Measurements from ENCODE around the gene MS4A2. TPM values are rescaled to one million over a fixed set of nuclear protein-coding genes. Genes with fewer than 3 reads are reported as not detected.
A peak's percentile ranks its signal among the peaks of the same experiment; 100 is the strongest.

Gene MS4A2
- polyA plus RNA-seq, 3 donors = 0.19 to 0.26 TPM; not detected in 1

GRCh38 chr11:60064111-60064510 is 24.4 kb upstream of the MS4A2 start:
- Mint-ChIP-seq H3K27me3 (ENCODE audit: low read depth in 3 of 3) (no peaks in the 10 kb centered on the region), H3K36me3 (peaks cover 0 to 6% of the 10 kb centered on the region in 2 donors), H3K27ac (no peak overlapping the region), H3K4me1 (peaks cover 18% of the 10 kb centered on the region), H3K9me3 (peaks cover 0 to 2% (median 0%) of the 10 kb centered on the region in 7 donors), H3K4me3 (no peak overlapping the region)
- intact Hi-C loops (cut with micrococcal nuclease) = no loop called here
- DNase-seq = peak; percentile 25 to 71 (median 59)
- Histone ChIP-seq H3K9me3 (replicated peaks in 1 of 2; ENCODE audit: control insufficient read depth in 1 of 2, insufficient read depth in 1 of 2, low read length in 2 of 2) (no peaks in the 10 kb centered on the region), H2AFZ (ENCODE audit: insufficient read depth, low read depth, low read length, poor library complexity, severe bottlenecking) (no peak overlapping the region), H3K4me3 (replicated peaks in 1 of 3; ENCODE audit: low read depth in 2 of 3, low read length in 3 of 3) (no peak overlapping the region), H3K9ac (ENCODE audit: insufficient read depth, low read length, poor library complexity, severe bottlenecking) (no peak overlapping the region), H3K4me1 (ENCODE audit: control insufficient read depth in 1 of 2, insufficient read depth in 2 of 2, low read length in 2 of 2) (peaks cover 11 to 20% of the 10 kb centered on the region in 2 donors), H3K27me3 (ENCODE audit: control insufficient read depth in 2 of 2, insufficient read depth in 2 of 2, low read length in 2 of 2) (no peaks in the 10 kb centered on the region), H3K36me3 (replicated peaks in 1 of 2; ENCODE audit: control insufficient read depth in 1 of 2, insufficient read depth in 2 of 2, low read length in 2 of 2) (no peaks in the 10 kb centered on the region), H3K4me2 (replicated peaks; ENCODE audit: extremely low read depth, low read length, poor library complexity, severe bottlenecking) (no peak overlapping the region), H3K27ac (ENCODE audit: low read depth in 1 of 2, low read length in 2 of 2) (no peak overlapping the region), H3K79me2 (ENCODE audit: insufficient read depth, low read length) (peaks cover 65% of the 10 kb centered on the region), H4K20me1 (ENCODE audit: insufficient read depth, low read length) (no peaks in the 10 kb centered on the region)
- TF ChIP-seq, protein P1, sequence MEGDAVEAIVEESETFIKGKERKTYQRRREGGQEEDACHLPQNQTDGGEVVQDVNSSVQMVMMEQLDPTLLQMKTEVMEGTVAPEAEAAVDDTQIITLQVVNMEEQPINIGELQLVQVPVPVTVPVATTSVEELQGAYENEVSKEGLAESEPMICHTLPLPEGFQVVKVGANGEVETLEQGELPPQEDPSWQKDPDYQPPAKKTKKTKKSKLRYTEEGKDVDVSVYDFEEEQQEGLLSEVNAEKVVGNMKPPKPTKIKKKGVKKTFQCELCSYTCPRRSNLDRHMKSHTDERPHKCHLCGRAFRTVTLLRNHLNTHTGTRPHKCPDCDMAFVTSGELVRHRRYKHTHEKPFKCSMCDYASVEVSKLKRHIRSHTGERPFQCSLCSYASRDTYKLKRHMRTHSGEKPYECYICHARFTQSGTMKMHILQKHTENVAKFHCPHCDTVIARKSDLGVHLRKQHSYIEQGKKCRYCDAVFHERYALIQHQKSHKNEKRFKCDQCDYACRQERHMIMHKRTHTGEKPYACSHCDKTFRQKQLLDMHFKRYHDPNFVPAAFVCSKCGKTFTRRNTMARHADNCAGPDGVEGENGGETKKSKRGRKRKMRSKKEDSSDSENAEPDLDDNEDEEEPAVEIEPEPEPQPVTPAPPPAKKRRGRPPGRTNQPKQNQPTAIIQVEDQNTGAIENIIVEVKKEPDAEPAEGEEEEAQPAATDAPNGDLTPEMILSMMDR (IDR thresholded peaks at IDR 0.05) = no peak
- WGBS (ENCODE audit: insufficient coverage) = no CpG with 5 or more reads among the region's 1 CpG

GRCh38 chr11:60065801-60066200 is 22.7 kb upstream of the MS4A2 start:
- Histone ChIP-seq H3K4me3 (replicated peaks in 1 of 3; ENCODE audit: low read depth in 2 of 3, low read length in 3 of 3) (no peak overlapping the region), H3K9ac (ENCODE audit: insufficient read depth, low read length, poor library complexity, severe bottlenecking) (no peak overlapping the region), H3K4me2 (replicated peaks; ENCODE audit: extremely low read depth, low read length, poor library complexity, severe bottlenecking) (no peak overlapping the region), H3K9me3 (replicated peaks in 1 of 2; ENCODE audit: control insufficient read depth in 1 of 2, insufficient read depth in 1 of 2, low read length in 2 of 2) (no peaks in the 10 kb centered on the region), H3K79me2 (ENCODE audit: insufficient read depth, low read length) (peaks cover 48% of the 10 kb centered on the region), H2AFZ (ENCODE audit: insufficient read depth, low read depth, low read length, poor library complexity, severe bottlenecking) (peak overlapping the region; percentile 12), H3K27me3 (ENCODE audit: control insufficient read depth in 2 of 2, insufficient read depth in 2 of 2, low read length in 2 of 2) (no peaks in the 10 kb centered on the region), H3K4me1 (ENCODE audit: control insufficient read depth in 1 of 2, insufficient read depth in 2 of 2, low read length in 2 of 2) (peaks cover 11 to 20% of the 10 kb centered on the region in 2 donors), H3K36me3 (replicated peaks in 1 of 2; ENCODE audit: control insufficient read depth in 1 of 2, insufficient read depth in 2 of 2, low read length in 2 of 2) (peaks cover under 1 to 2% of the 10 kb centered on the region in 2 donors), H4K20me1 (ENCODE audit: insufficient read depth, low read length) (no peaks in the 10 kb centered on the region), H3K27ac (ENCODE audit: low read depth in 1 of 2, low read length in 2 of 2) (no peak overlapping the region)
- H3K36me3 Mint-ChIP-seq = peaks cover 7 to 14% of the 10 kb centered on the region in 2 donors
- no peaks in the 10 kb centered on the region for H3K27me3 Mint-ChIP-seq (ENCODE audit: low read depth in 3 of 3)
- peaks cover 14% of the 10 kb centered on the region for H3K4me1 Mint-ChIP-seq
- intact Hi-C loops (cut with micrococcal nuclease) = no loop called here
- H3K27ac Mint-ChIP-seq = no peak overlapping the region
- TF ChIP-seq, protein P1 (IDR thresholded peaks at IDR 0.05) = no peak
- no peak overlapping the region for H3K4me3 Mint-ChIP-seq
- DNase-seq = no peak
- peaks cover 0 to 2% (median 0%) of the 10 kb centered on the region in 7 donors for H3K9me3 Mint-ChIP-seq
- 100% methylated on average over 1 of the region's 1 CpG for WGBS (ENCODE audit: insufficient coverage)
